Inflammatory macrophage treated with lipopolysaccharide for 1 hour (primary cell): ENCODE data around the gene RXFP4.

Experiments
- DNase-seq, 2 donors: peaks; one replicate each; pipeline ENCODE4 v3.0.0-alpha.2; 2020 to 2022

Gene RXFP4

GRCh38 chr1:155931332-155932038 lies 10.0 kb upstream of the RXFP4 start:
- no peak for DNase-seq

DNA sequence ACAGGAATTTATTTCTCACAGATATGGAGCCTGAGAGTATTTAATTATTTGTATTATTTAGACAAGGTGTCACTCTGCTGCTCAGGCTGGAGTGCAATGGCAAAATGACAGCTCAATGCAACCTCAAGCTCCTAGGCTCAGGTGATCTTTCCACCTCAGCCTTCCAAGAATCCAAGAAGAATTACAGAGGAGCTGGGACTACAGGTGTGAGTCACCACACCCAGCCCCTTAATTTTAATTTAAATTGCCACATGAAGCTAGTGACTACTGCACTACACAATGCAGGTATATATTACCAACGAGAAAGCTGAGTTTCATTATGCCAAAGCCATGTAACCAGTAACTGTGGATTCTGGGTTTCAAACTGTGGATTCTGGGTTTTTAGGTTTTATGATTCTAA lies 9.4 kb upstream of the RXFP4 start:
- no peak for DNase-seq

DNA sequence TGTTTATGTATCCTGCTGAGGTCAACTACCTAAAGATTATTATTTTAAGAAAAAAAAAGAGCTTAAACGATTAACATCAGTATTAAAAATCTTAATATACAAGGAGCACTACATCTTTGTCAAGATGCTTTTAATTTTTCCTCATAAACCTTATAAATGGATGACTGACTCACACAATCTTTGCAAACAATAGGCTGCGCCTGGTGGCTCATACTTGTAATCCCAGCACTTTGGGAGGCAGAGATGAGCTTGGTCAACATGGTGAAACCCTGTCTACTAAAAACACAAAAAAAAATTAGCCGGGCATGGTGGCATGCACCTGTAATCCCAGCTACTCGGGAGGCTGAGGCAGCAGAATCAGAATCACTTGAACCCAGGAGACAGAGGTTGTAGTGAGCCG lies 9.0 kb upstream of the RXFP4 start:
- no peak for DNase-seq

DNA sequence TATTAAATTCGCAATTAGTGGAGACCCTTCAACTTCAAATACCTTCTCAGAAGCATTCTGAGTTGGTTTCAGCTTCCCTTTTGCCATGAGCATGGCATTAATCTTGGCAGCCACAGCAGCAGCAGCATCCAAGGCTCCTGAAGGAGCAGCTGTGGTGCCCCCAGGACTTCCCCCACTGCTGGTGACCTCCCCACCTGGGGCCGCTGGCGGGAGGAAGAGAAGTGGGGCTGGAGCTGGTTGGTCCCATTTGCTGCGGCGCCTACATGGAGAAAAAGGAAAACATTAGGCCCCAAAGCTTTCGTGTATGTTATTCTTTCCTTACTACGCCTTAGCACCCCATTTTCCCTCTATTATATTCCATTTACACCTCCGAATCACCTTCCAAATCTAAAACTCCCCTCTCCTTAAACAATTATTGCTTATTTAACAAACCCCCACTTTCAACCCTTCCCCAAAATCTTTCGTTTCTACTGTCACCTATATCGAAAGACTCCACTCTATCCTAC lies 7.8 kb upstream of the RXFP4 start:
- no peak for DNase-seq

DNA sequence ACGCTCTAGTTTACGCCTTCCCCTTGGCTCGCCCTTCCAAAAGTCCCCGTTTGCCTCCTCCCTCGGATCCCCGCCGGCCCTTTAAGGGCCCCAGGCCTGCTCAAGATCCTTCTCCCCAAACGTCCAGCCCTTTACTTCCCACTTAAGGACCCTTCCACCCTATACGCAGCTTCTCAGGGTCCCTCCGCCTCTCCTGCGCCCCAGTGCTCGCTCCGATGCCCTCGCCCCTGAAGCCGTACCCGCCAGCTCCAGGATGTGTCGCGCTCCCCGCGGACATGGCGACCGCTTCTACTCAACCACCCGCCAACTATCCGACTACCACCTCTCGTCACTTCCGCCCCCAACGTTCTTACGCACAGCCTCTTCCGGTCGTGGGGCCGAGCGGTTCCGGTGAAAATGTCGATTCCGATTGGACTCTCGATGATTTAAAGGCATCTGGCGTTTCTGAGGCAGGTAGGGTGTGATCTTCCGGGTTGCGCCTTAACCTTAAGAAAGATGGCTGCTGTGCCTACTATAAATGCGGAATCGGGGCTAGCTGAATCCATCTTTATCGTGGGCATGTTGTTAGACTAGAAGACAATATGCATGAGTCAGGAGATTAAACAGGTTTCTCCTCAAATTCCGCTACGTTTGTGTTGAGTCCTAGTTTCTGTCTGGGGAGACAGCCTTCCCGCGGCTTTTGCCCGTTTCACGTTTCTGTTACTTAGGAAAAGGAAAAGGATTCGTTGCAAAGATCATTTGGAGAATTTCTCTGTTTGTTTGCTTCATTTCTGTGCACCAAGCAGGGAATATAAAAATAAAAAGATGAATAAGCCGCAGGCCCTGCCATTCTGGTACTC lies 7.1 kb upstream of the RXFP4 start, which contains the start of gene KHDC4:
TSS of gene KHDC4 (minus strand) at position 317 of the 839 bp plus-strand sequence. CDS start at position 277, 40 bp downstream.
- DNase-seq: peak; percentile 97 to 98

GRCh38 chr1:155934936-155935590 lies 6.4 kb upstream of the RXFP4 start:
- no peak for DNase-seq

GRCh38 chr1:155938220-155938627 lies 3.2 kb upstream of the RXFP4 start:
- peak in 1 of 2 donors; percentile 63 for DNase-seq

DNA sequence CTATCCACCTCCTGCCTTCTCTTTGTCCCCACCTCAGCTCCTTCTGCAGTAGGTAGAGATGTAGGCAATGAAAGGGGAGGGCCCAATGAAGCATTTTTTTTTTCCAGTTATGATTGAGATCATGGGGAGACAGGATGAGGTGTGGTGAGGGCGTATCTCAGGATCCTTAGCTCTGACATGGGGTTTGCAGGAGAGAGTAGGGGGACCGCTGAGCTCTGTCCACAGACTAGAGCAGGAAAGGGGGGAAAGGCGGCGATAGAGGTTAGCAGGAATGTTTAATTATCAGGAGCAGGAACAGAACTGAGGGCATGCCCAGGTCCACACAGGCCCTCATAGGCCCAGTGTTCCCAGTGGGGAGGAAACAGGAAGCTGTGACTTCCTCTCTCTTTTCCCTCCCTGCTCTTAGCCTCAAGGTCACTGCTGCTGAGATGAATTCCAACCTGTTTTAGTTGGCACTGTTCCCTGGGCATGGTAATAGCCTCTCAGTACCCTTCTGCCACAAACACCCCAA lies 901 bp upstream of the RXFP4 start:
- peak; percentile 42 to 45 for DNase-seq

- DNase-seq: no peak
These were observed 550 bp downstream of the RXFP4 start for GRCh38 chr1:155941845-155942531.

DNA sequence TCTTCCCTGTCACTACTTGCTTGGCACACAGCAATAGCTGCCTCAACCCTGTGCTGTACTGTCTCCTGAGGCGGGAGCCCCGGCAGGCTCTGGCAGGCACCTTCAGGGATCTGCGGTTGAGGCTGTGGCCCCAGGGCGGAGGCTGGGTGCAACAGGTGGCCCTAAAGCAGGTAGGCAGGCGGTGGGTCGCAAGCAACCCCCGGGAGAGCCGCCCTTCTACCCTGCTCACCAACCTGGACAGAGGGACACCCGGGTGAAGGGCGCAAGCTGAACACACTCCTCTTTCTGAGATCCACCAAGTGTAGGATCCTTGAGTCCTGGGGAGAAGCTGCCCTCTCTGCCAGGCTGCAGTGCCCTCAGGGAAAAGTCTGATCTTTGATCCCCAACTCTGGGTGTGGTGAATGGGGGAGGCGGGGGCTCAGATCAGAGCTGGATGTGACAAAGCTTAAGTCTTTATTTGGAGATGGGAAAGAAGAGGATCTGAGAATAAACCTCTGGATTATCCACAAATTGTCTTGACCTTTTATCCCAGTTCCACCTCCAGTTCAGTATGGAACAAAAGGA lies 1.2 kb downstream of the RXFP4 start:
- DNase-seq: no peak

GRCh38 chr1:155944444-155944799 lies 3.0 kb downstream of the RXFP4 start:
- DNase-seq: peak in 1 of 2 donors; percentile 43

DNA sequence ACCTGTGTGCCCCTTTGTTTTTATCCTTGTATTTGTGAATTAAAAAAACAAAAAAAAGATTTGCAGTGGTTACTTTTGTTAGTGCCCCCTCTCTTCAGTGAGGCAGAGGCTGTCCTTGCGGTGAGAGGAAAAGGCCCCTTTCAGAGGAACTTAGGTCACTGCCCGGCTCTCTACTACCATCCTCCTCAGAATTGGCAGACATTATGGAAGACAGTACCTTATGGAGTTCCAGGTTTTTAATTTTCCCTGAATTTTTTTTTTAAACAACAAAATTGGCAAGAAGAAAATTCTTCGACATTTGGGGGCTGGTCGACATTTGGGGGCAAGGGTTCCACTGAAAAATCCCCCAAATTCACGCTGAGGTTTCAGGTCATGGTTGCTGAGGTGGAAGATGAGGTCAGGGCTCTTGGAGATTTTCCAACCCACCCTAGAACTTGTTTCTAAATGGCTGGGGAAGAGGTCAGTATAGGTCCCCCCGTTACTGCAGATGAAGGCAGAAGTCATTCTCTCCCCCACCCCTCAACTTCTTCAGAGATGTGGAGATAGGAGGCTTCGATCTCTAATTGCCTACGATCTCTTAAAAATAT lies 5.3 kb downstream of the RXFP4 start:
- DNase-seq: no peak

GRCh38 chr1:155947292-155947691 lies 5.9 kb downstream of the RXFP4 start:
- no peak for DNase-seq

GRCh38 chr1:155947741-155948140 lies 6.3 kb downstream of the RXFP4 start:
- no peak for DNase-seq

DNA sequence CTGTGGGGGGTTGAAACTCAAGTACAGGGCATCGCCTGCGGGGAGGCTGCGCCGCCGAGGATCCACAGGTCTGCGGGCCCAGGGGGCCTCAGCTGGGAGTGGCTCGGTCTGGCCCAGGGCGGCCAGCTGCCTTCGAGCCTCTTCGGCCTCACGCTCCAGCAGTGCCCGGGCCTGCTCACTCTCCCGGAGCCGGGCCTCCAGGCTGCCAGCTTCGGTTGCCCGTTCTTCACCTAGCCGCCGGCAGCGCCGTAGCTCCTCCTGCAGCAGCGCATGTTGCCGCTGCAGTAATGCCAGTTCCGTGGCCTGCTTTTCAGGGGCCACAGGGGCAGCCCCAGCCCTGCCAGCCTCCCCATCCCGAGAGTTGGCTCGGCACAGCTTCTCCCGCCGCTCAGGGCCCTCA lies 9.4 kb downstream of the RXFP4 start:
- no peak for DNase-seq

- DNase-seq: no peak
These were observed 10.5 kb downstream of the RXFP4 start for GRCh38 chr1:155951753-155952504.

- no peak for DNase-seq
These were observed 11.1 kb downstream of the RXFP4 start for GRCh38 chr1:155952505-155952890.

- no peak for DNase-seq
These were observed 13.2 kb downstream of the RXFP4 start for GRCh38 chr1:155954645-155955044.

- DNase-seq: no peak
These were observed 16.0 kb downstream of the RXFP4 start for GRCh38 chr1:155957411-155957915.

- no peak for DNase-seq
These were observed 18.8 kb downstream of the RXFP4 start for GRCh38 chr1:155960081-155960745.
